HFF-Myc (cell line): ENCODE results near the gene CAPN13.

ENCODE experiments used
- DNase-seq: peaks from one replicate; pipeline ENCODE4 v3.0.0-alpha.2; 2011; ENCODE audit warnings: low read depth; ENCODE audit errors: extremely low read depth
- H3K4me3 ChIP-seq: replicated peaks from 2 replicates; pipeline ENCODE4 v1.5.1; 2011; ENCODE audit warnings: low read depth, mild to moderate bottlenecking, control low read depth, low read length
- TF ChIP-seq, protein P1 (sequence below): IDR thresholded peaks from 2 replicates; pipeline ENCODE4 v1.5.1; 2012; ENCODE audit warnings: mild to moderate bottlenecking, low read depth, low read length, control low read depth; ENCODE audit errors: missing control alignments

Gene CAPN13

DNA sequence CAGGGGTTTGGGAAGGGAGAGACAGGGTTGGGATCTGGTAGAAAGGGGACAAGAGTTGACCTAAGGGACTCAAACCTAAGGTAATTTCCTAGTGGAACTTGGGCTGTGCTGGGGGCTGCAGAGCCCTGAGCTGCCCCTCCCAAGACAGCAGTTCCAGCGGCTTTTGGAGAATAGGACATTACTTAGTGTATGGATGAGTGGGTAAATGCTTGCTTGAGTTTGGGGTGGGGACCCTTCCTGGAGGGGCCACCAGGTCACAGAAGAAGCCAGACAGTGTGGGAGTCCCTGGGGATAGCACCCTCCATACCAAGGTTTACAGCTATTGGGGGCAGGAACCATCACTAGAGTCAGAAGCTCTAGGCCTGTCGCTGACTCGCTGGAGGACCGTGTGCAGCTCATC, 111.5 kb downstream of the CAPN13 start:
- TF ChIP-seq, protein P1, sequence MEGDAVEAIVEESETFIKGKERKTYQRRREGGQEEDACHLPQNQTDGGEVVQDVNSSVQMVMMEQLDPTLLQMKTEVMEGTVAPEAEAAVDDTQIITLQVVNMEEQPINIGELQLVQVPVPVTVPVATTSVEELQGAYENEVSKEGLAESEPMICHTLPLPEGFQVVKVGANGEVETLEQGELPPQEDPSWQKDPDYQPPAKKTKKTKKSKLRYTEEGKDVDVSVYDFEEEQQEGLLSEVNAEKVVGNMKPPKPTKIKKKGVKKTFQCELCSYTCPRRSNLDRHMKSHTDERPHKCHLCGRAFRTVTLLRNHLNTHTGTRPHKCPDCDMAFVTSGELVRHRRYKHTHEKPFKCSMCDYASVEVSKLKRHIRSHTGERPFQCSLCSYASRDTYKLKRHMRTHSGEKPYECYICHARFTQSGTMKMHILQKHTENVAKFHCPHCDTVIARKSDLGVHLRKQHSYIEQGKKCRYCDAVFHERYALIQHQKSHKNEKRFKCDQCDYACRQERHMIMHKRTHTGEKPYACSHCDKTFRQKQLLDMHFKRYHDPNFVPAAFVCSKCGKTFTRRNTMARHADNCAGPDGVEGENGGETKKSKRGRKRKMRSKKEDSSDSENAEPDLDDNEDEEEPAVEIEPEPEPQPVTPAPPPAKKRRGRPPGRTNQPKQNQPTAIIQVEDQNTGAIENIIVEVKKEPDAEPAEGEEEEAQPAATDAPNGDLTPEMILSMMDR, result no peak
- H3K4me3 ChIP-seq, result no peak overlapping the region
- DNase-seq, result no peak

DNA sequence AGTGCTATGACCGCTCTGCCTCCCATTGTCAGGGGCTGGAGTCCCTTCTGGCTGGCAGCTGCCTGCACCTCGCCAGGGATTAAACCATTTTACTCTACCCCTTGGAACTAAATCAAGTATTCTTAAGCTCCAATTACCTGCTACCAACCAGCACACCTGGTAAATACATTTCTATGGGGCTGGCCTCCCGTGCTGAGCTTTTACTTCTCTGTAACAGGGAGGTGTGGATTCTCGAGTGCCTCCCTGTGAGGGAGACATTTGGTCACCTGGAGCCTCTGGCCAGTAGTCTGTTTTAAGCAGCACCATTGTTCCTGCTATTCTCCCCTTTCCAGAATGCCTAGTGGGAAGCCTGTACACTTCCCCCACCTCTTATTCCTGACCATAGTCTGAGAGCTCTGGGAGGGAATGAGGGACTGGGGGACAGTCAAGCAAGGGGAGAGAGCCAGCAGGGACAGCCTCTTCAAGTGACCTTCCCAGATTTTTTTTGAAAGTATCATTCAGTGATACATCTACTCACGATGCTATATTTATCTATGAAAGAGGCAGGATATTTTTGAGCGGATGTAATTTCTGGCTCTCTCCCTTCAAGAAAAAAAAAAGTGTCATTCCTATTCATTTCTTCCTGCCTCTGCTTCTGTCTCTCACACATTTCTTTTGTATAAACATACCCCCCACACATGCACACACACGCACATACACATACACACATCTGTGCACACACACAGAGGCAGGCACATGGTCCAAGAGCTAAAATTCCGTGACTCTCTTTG, 112.8 kb downstream of the CAPN13 start:
- no peak for DNase-seq
- no peak overlapping the region for H3K4me3 ChIP-seq
- TF ChIP-seq, protein P1, result no peak

DNA sequence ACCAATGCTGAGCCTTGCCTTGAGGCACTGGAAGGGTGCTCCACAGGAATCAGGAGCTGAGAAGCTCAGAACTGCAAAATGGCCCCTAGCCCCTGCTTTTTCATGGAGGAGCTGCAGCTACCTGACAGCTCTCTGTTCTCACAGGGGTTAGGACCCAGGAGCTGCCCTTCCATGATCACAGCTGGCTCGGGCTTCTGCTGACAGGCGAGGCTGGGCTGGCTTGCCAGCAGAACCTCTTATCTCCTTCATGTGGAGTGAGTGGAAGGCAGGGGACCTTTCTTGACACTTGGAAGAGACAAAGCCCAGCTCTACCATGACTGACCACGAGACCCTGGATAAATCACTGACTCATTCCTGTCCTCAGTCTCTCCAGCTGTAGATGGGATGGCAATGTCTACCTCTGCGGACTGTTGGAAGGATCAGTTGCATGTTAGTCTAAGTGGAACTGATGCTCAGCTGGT, 113.4 kb downstream of the CAPN13 start:
- H3K4me3 ChIP-seq, result no peak overlapping the region
- TF ChIP-seq, protein P1, result no peak
- no peak for DNase-seq

DNA sequence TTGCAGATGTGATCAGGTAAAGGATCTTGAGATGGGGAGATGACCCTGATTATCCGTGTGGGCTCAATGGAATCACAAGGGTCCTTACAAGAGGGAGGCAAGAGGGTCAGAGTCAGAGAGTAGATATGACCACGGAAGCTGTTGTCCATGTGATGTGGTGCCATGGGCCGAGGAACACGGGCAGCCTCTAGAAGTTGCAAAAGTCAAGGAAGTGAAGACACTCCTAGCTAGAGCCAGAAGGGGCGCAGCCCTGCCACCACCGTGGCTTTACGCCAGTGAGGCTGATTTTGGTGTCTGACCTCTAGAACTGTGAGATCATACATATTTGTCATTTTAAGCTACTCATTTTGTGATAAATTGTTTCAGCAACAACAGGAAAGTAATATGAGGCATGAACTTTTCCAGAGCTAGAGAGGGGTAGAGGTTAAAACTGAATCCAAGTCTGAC, 114.4 kb downstream of the CAPN13 start:
- TF ChIP-seq, protein P1, result no peak
- no peak for DNase-seq
- no peak overlapping the region for H3K4me3 ChIP-seq

DNA sequence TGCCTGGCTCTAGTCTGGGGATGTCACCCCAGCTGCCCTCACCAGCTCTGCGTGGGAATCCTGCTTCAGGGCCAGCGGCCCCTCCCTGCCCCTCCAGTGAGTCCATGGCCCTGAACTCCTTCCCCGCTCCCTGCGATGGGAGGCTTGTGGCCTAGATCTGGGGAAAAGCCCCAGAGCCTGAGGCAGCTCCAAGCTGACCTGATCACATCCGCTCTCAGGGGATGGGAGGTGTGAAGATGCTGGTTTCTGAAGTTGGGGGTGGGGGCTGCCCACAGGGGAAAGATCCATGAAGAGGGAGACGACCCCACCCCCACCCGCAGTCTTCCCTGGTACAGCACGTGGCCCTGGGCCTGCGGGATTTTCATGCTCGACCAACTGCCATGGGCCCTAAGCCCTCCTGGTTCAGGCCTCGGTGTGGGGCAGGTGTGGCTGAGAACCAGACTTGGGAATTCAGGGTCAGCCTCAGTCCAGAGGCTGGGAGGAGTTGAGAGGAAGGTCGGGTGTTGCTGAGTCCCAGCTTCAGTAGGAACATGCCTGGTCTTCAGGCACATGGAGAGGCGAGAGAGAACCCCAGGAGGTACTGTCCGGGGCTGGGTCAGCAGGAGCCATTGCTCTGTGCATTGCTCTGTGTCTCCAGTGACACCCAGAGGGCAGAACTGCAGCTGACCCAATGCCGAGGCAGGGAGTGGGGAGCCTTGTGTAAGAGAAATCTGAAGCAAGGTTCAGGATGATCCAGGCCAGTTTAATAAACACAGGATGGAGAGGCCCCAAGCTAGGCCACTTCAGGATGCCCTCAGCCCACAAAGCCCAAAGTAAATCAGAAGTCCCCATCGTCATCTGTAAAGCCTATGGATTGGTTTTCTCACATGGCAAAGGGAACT, 115.1 kb downstream of the CAPN13 start:
- DNase-seq, result no peak
- H3K4me3 ChIP-seq, result no peak overlapping the region
- TF ChIP-seq, protein P1, result peak; percentile 19

DNA sequence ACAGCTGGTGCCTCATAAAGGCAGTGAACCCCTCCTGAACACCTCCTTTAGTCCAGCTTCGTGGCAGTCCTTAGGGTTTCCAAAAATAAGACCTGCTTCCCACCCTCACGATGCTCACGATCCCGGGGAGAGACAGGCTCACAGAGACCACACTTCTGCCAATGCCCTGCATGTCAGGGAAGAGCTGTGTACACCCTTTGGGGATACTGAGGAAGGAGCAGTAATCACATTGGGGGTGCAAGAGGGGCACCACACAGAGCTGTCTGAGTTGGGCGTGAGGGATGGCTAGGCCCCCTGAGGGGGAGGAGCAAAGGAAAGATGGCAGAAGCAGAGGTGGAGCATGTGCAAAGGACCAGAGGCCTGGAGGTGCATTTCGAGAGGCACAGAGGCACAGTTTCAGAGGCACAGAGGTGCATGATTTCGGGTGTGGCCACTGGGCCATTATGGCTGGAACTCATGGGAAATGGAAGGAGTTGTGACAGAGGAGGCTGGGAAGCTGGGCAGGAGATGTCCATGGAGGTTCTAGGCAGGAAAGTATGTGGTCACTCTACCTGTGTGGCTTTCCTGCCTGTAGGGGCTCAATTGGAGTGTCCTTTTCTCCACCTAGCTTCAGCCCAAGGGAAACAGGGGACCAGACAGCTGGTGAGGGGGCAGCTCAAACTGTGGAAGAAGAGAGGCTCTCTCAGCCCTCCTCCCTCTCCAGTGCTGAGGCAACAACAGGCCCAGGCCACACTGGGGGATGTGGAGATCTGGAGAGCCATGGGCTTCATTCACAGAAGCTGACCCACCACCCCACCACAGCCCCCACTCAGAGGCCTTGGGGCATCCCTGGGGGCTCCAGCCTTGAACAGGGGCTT, 115.9 kb downstream of the CAPN13 start:
- TF ChIP-seq, protein P1, result no peak
- no peak for DNase-seq
- no peak overlapping the region for H3K4me3 ChIP-seq
